RWPE1 (cell line): ENCODE results near the gene LGI1.
"Not testable (repeated sequence)": the region's sequence is repeated elsewhere in the genome, so short reads cannot be mapped to it uniquely, and the experiment has no call there.

Source experiments
- CTCF ChIA-PET: fragments of 350-600 bp; sonication (Branson Sonifier 250); formaldehyde crosslinking; extraction: SDS; loops from one replicate; lab custom pipeline; 2021; lab: Yijun Ruan, JAX
- POLR2A ChIA-PET: fragments of 400-600 bp; formaldehyde crosslinking; extraction: SDS; loops from one replicate; lab custom pipeline; 2020; ENCODE audit warnings: antibody characterized with exemption; ENCODE audit not compliant: low non-redundant PET; lab: Yijun Ruan, JAX
- DNase-seq: peaks from one replicate; pipeline ENCODE4 v3.0.0; 2012; ENCODE audit warnings: low spot score
- H3K27ac ChIP-seq: fragments of 450-650 bp; 2 replicates; pipeline ENCODE4 v1.5.1; 2017
- CTCF ChIP-seq: fragments of 450-650 bp; conservative IDR thresholded peaks from 2 replicates; pipeline ENCODE4 v1.5.1; 2017; ENCODE audit warnings: low read depth, mild to moderate bottlenecking

LGI1 gene

GRCh38 chr10:93826355-93826754 lies 68.6 kb downstream of the LGI1 start:
- no peak for TF ChIP-seq CTCF
- CTCF ChIA-PET: no interaction called here
- no peak overlapping the region for H3K27ac ChIP-seq
- POLR2A ChIA-PET: no interaction called here
- no peak for DNase-seq

- ChIA-PET POLR2A (no interaction called here), CTCF (interaction anchor here (0.6 to 0.9 kb wide), 2 partner anchors 81 to 618 kb away, joined by 3 to 4 read pairs; no protein-coding TSS in a partner anchor)
- no peak overlapping the region for H3K27ac ChIP-seq
- no peak for TF ChIP-seq CTCF
- DNase-seq: no peak
Measured at GRCh38 chr10:93827056-93827804, 69.5 kb downstream of the LGI1 start.

GRCh38 chr10:93831065-93831464 lies 73.3 kb downstream of the LGI1 start:
- H3K27ac ChIP-seq, DNase-seq, CTCF ChIA-PET, POLR2A ChIA-PET: not testable (repeated sequence)

GRCh38 chr10:93835770-93836169 lies 78.0 kb downstream of the LGI1 start:
- ChIA-PET POLR2A (no interaction called here), CTCF (no interaction called here)
- TF ChIP-seq CTCF: no peak
- H3K27ac ChIP-seq: no peak overlapping the region
- DNase-seq: no peak

GRCh38 chr10:93837822-93838221 lies 80.1 kb downstream of the LGI1 start:
- POLR2A ChIA-PET: no interaction called here
- DNase-seq: no peak
- TF ChIP-seq CTCF: no peak
- CTCF ChIA-PET: interaction anchor here (0.6 to 1.4 kb wide), 2 partner anchors 22 to 405 kb away, joined by 3 read pairs; no protein-coding TSS in a partner anchor
- H3K27ac ChIP-seq: no peak overlapping the region

GRCh38 chr10:93838278-93838677 lies 80.5 kb downstream of the LGI1 start:
- POLR2A ChIA-PET: no interaction called here
- TF ChIP-seq CTCF: no peak
- DNase-seq: no peak
- CTCF ChIA-PET: interaction anchor here (0.6 to 1.4 kb wide), 4 partner anchors 20 to 606 kb away, joined by 3 to 4 read pairs (median 3); no protein-coding TSS in a partner anchor
- no peak overlapping the region for H3K27ac ChIP-seq

GRCh38 chr10:93841961-93842360 lies 84.2 kb downstream of the LGI1 start:
- DNase-seq: no peak
- no peak for TF ChIP-seq CTCF
- ChIA-PET POLR2A (no interaction called here), CTCF (no interaction called here)
- H3K27ac ChIP-seq: no peak overlapping the region
